GM19023 (cell line): ENCODE results near the gene VPS37C.
"Not testable (repeated sequence)": the region's sequence is repeated elsewhere in the genome, so short reads cannot be mapped to it uniquely, and the experiment has no call there.

ENCODE experiments used
- ATAC-seq: cut with Tn5 transposase; IDR thresholded peaks from one replicate; pipeline ENCODE4 v1.9.1; 2021; ENCODE audit warnings: mild to moderate bottlenecking, moderate library complexity; ENCODE audit not compliant: unreplicated experiment

The VPS37C gene

GRCh38 chr11:61176446-61176845 lies 15.2 kb upstream of the VPS37C start:
- no peak for ATAC-seq

- no peak for ATAC-seq
Measured at GRCh38 chr11:61174949-61175348, 13.7 kb upstream of the VPS37C start.

- no peak for ATAC-seq
Measured at GRCh38 chr11:61174273-61174672, 13.0 kb upstream of the VPS37C start.

- ATAC-seq: no peak
Measured at GRCh38 chr11:61173456-61173855, 12.2 kb upstream of the VPS37C start.

GRCh38 chr11:61172888-61173287 lies 11.7 kb upstream of the VPS37C start:
- no peak for ATAC-seq

- ATAC-seq: no peak
Measured at GRCh38 chr11:61172356-61172755, 11.1 kb upstream of the VPS37C start.

GRCh38 chr11:61171907-61172306 lies 10.7 kb upstream of the VPS37C start:
- no peak for ATAC-seq

- no peak for ATAC-seq
Measured at GRCh38 chr11:61170566-61170965, 9.3 kb upstream of the VPS37C start.

- ATAC-seq: no peak
Measured at GRCh38 chr11:61168800-61169199, 7.6 kb upstream of the VPS37C start.

- ATAC-seq: no peak
Measured at GRCh38 chr11:61168042-61168688, 6.9 kb upstream of the VPS37C start.

GRCh38 chr11:61166331-61166730 lies 5.1 kb upstream of the VPS37C start:
- not testable (repeated sequence) for ATAC-seq

- ATAC-seq: not testable (repeated sequence)
Measured at GRCh38 chr11:61165785-61166184, 4.6 kb upstream of the VPS37C start.

GRCh38 chr11:61164606-61165424 lies 3.6 kb upstream of the VPS37C start:
- no peak for ATAC-seq

GRCh38 chr11:61163714-61164605 lies 2.7 kb upstream of the VPS37C start:
- no peak for ATAC-seq

GRCh38 chr11:61163021-61163420 lies 1.8 kb upstream of the VPS37C start:
- ATAC-seq: no peak

- no peak for ATAC-seq
Measured at GRCh38 chr11:61162092-61162941, 1.1 kb upstream of the VPS37C start.

GRCh38 chr11:61160487-61161189 lies 588 bp downstream of the VPS37C start:
- no peak for ATAC-seq

- no peak for ATAC-seq
Measured at GRCh38 chr11:61158691-61159381, 2.4 kb downstream of the VPS37C start.

- ATAC-seq: no peak
Measured at GRCh38 chr11:61157743-61158142, 3.5 kb downstream of the VPS37C start.
